KMS-11 (cell line): Measurements from ENCODE around the gene DUSP22.

Experiments used
- H2AFZ ChIP-seq: fragments of 200-600 bp; sonication (generic); 2 replicates; pipeline ENCODE4 v1.6.1; 2016; ENCODE audit warnings: antibody characterized with exemption, mixed run types, low read depth
- H3K27ac ChIP-seq: fragments of 200-600 bp; sonication (generic); 2 replicates; pipeline ENCODE4 v1.6.1; 2016; ENCODE audit warnings: mild to moderate bottlenecking, mixed run types
- H3K27me3 ChIP-seq: fragments of 200-600 bp; sonication (generic); 2 replicates; pipeline ENCODE4 v1.6.1; 2017; ENCODE audit warnings: mild to moderate bottlenecking, low read depth, mixed run types, moderate library complexity; ENCODE audit not compliant: insufficient read depth
- H3K36me3 ChIP-seq: fragments of 200-600 bp; sonication (generic); 2 replicates; pipeline ENCODE4 v1.6.1; 2017; ENCODE audit warnings: mild to moderate bottlenecking, mixed run types; ENCODE audit not compliant: insufficient read depth
- H3K4me1 ChIP-seq: fragments of 200-600 bp; sonication (generic); 2 replicates; pipeline ENCODE4 v1.6.1; 2016; ENCODE audit warnings: mild to moderate bottlenecking, low read depth, mixed run types; ENCODE audit not compliant: poor library complexity, severe bottlenecking
- H3K4me2 ChIP-seq: fragments of 200-600 bp; sonication (generic); 2 replicates; pipeline ENCODE4 v1.7.0; 2016; ENCODE audit warnings: mild to moderate bottlenecking, mixed run types
- H3K4me3 ChIP-seq: fragments of 200-600 bp; sonication (generic); IDR thresholded peaks from 2 replicates; pipeline ENCODE4 v1.6.1; 2017; ENCODE audit warnings: low read depth, low read length, mixed read lengths; ENCODE audit not compliant: insufficient read depth
- H3K79me2 ChIP-seq: fragments of 200-600 bp; sonication (generic); 2 replicates; pipeline ENCODE4 v1.6.1; 2016; ENCODE audit warnings: low read depth, mixed run types; ENCODE audit not compliant: insufficient read depth
- H3K9ac ChIP-seq: fragments of 200-600 bp; sonication (generic); 2 replicates; pipeline ENCODE4 v1.6.1; 2016; ENCODE audit warnings: mild to moderate bottlenecking, mixed run types
- H4K20me1 ChIP-seq: fragments of 200-600 bp; sonication (generic); 2 replicates; pipeline ENCODE4 v1.6.1; 2016; ENCODE audit warnings: mild to moderate bottlenecking, mixed run types; ENCODE audit not compliant: insufficient read depth
- CTCF ChIP-seq: fragments of 200-600 bp; sonication (generic); conservative IDR thresholded peaks from 2 replicates; pipeline ENCODE4 v1.6.1; 2017; ENCODE audit warnings: low read depth, mild to moderate bottlenecking, antibody characterized with exemption, low read length, moderate library complexity, mixed read lengths

The DUSP22 gene

GRCh38 chr6:334536-335510, 42.5 kb downstream of the DUSP22 start:
- Histone ChIP-seq H3K4me3 (no peak overlapping the region), H3K4me2 (no peak overlapping the region), H3K27ac (no peak overlapping the region), H3K4me1 (peaks cover 88% of the 10 kb centered on the region), H4K20me1 (no peaks in the 10 kb centered on the region), H3K36me3 (no peaks in the 10 kb centered on the region), H3K79me2 (peaks cover 2% of the 10 kb centered on the region; the same call in 1 of the 2 replicates), H3K27me3 (no peaks in the 10 kb centered on the region), H2AFZ (no peak overlapping the region), H3K9ac (no peak overlapping the region)
- TF ChIP-seq CTCF = no peak

DNA sequence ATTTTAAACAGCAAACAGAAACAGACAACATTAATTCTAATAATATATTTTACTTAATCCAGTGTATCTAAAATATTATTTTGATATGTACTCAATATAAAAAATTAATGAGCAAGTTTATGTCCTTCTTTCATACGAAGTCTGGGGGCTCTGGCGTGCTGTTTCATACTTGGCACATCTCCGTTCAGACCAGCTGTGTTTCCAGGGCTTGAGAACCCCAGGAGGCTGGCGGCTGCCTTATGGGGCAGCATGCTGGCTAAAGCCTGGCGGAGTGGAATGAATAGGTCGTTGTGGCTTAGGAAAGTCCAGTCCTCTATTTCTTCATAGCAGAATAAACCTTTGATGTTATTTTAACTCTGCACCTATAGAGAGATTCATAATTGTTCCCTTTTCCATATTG, 43.3 kb downstream of the DUSP22 start:
- no peaks in the 10 kb centered on the region for H3K36me3 ChIP-seq
- H3K4me2 ChIP-seq = no peak overlapping the region
- no peak overlapping the region for H3K4me3 ChIP-seq
- no peak overlapping the region for H3K27ac ChIP-seq
- H3K27me3 ChIP-seq = no peaks in the 10 kb centered on the region
- no peaks in the 10 kb centered on the region for H4K20me1 ChIP-seq
- no peak for TF ChIP-seq CTCF
- H3K9ac ChIP-seq = no peak overlapping the region
- peaks cover 87% of the 10 kb centered on the region for H3K4me1 ChIP-seq
- H3K79me2 ChIP-seq = peaks cover 6% of the 10 kb centered on the region; the same call in 1 of the 2 replicates
- H2AFZ ChIP-seq = no peak overlapping the region

- Histone ChIP-seq H3K27me3 (no peaks in the 10 kb centered on the region), H3K4me2 (peak overlapping the region; percentile 28), H4K20me1 (no peaks in the 10 kb centered on the region), H3K36me3 (no peaks in the 10 kb centered on the region), H3K4me3 (no peak overlapping the region), H3K4me1 (peaks cover 81% of the 10 kb centered on the region), H3K9ac (no peak overlapping the region), H3K27ac (no peak overlapping the region), H2AFZ (no peak overlapping the region), H3K79me2 (peaks cover 6% of the 10 kb centered on the region; the same call in 1 of the 2 replicates)
- TF ChIP-seq CTCF = no peak
Observed at GRCh38 chr6:336159-337114, 44.1 kb downstream of the DUSP22 start.

- H3K36me3 ChIP-seq = no peaks in the 10 kb centered on the region
- H3K27ac ChIP-seq = no peak overlapping the region
- H3K4me2 ChIP-seq = no peak overlapping the region
- no peaks in the 10 kb centered on the region for H3K27me3 ChIP-seq
- TF ChIP-seq CTCF = no peak
- H2AFZ ChIP-seq = no peak overlapping the region
- H3K9ac ChIP-seq = no peak overlapping the region
- H3K79me2 ChIP-seq = peaks cover 6% of the 10 kb centered on the region; the same call in 1 of the 2 replicates
- H3K4me1 ChIP-seq = peaks cover 66% of the 10 kb centered on the region
- no peaks in the 10 kb centered on the region for H4K20me1 ChIP-seq
- no peak overlapping the region for H3K4me3 ChIP-seq
Observed at GRCh38 chr6:337805-338368, 45.6 kb downstream of the DUSP22 start.
